H1 (cell line): ENCODE results near the gene UBE3B.

Source experiments
- CBX8 ChIP-seq: fragments of 300-800, 300-1000 bp; sonication (generic); IDR thresholded peaks from 2 replicates; pipeline ENCODE4 v1.7.1; 2016; ENCODE audit warnings: low read depth, low read length, borderline replicate concordance
- CTCF ChIP-seq, 3 experiments: IDR thresholded peaks; 1 replicate in 2 of 3; 2 replicates in 1 of 3; pipeline versions ENCODE4 v1.5.1 to v1.6.1; 2011; ENCODE audit warnings: low read length in 3 of 3, mild to moderate bottlenecking in 3 of 3, inconsistent platforms in 2 of 3, low read depth in 1 of 3, moderate library complexity in 1 of 3; ENCODE audit not compliant: insufficient read depth in 1 of 3; ENCODE audit errors: control extremely low read depth in 1 of 3
- EGR1 ChIP-seq: IDR thresholded peaks from 2 replicates; pipeline ENCODE4 v1.6.1; 2011; ENCODE audit warnings: low read depth, low read length, borderline replicate concordance
- GABPA ChIP-seq: IDR thresholded peaks from 2 replicates; pipeline ENCODE4 v1.6.1; 2011; ENCODE audit warnings: mild to moderate bottlenecking, low read length, moderate library complexity, borderline replicate concordance; ENCODE audit not compliant: insufficient read depth
- JUN ChIP-seq: IDR thresholded peaks from 2 replicates; pipeline ENCODE4 v1.6.1; 2011; ENCODE audit warnings: low read depth, mild to moderate bottlenecking, improper control_type of control experiment, low read length
- POLR2AphosphoS5 ChIP-seq: IDR thresholded peaks from 2 replicates; pipeline ENCODE4 v1.6.1; 2011; ENCODE audit warnings: low read depth, low read length
- RXRA ChIP-seq: IDR thresholded peaks from 2 replicates; pipeline ENCODE4 v1.6.1; 2011; ENCODE audit warnings: low read depth, mild to moderate bottlenecking, low read length, moderate library complexity; ENCODE audit not compliant: insufficient read depth
- TAF1 ChIP-seq: IDR thresholded peaks from 2 replicates; pipeline ENCODE4 v1.6.1; 2011; ENCODE audit warnings: mild to moderate bottlenecking, low read depth, low read length
- TBP ChIP-seq: IDR thresholded peaks from 2 replicates; pipeline ENCODE4 v1.6.1; 2011; ENCODE audit warnings: low read depth, low read length, improper control_type of control experiment

GRCh38 chr12:109495012-109495411, 17.6 kb downstream of the UBE3B start:
- TF ChIP-seq TBP (no peak), RXRA (no peak), TAF1 (no peak), POLR2AphosphoS5 (no peak), CTCF (IDR thresholded peaks at IDR 0.05; ENCODE audit: control extremely low read depth in 1 of 3, insufficient read depth in 1 of 3, low read depth in 1 of 3, low read length in 3 of 3) (no peak), EGR1 (no peak), CBX8 (no peak), JUN (no peak), GABPA (no peak)
